Measurements from ENCODE around the gene SLC1A3. TPM values are rescaled to one million over a fixed set of nuclear protein-coding genes. Genes with fewer than 3 reads are reported as not detected.

The SLC1A3 gene
- total and polyA plus RNA-seq, 10 of the 15 experiments (the other 5 are each of a cell fraction or from before 2014, with no cell fraction given), result 0.23 to 4.4 (median 3.3) TPM

GRCh38 chr5:36694351-36694750 is 87.9 kb downstream of the SLC1A3 start:
- no peaks in the 10 kb centered on the region; the same call in 1 of the 2 replicates for H4K20me1 ChIP-seq (ENCODE audit: control insufficient read depth, insufficient read depth)
- intact Hi-C loops (cut with micrococcal nuclease; ENCODE audit: unreplicated experiment) (loop anchor here (5.0 to 10.0 kb wide), 3 partner anchors 160 to 622 kb away; partner anchors contain the start of gene NADK2), in situ Hi-C loops (cut with MboI) (loop anchor here (5.0 to 10.0 kb wide), 3 partner anchors 277 to 520 kb away; partner anchors contain the start of gene NADK2)
- no peak overlapping the region for H3K9ac ChIP-seq (ENCODE audit: control insufficient read depth, insufficient read depth, low read length)
- H3K27me3 ChIP-seq (replicated peaks in 1 of 2; ENCODE audit: control insufficient read depth in 2 of 2, insufficient read depth in 2 of 2, low read length in 1 of 2), result no peaks in the 10 kb centered on the region
- ChIA-PET RAD21 (ENCODE audit: unreplicated experiment) (interaction anchor here (1.7 to 3.0 kb wide), 2 partner anchors 30 to 279 kb away, joined by 6 to 14 read pairs; no protein-coding TSS in a partner anchor), POLR2A (interaction anchor here (1.3 kb wide), 1 partner anchor 18 kb away, joined by 3 read pairs; no protein-coding TSS in a partner anchor), SMC1A (ENCODE audit: uncharacterized antibody, unreplicated experiment) (interaction anchor here (0.7 to 8.2 kb wide), 5 partner anchors 27 to 429 kb away, joined by 3 to 176 read pairs (median 5); no protein-coding TSS in a partner anchor), CTCF (interaction anchor here (0.7 to 8.5 kb wide), 11 partner anchors 13 to 615 kb away, joined by 3 to 202 read pairs (median 5); no protein-coding TSS in a partner anchor)
- H3K36me3 ChIP-seq (ENCODE audit: control insufficient read depth in 2 of 2, insufficient read depth in 2 of 2, low read length in 1 of 2), result no peaks in the 10 kb centered on the region
- H3K27ac ChIP-seq (ENCODE audit: control insufficient read depth, insufficient read depth), result no peak overlapping the region
- H3K79me2 ChIP-seq (ENCODE audit: control insufficient read depth, insufficient read depth, low read length), result no peaks in the 10 kb centered on the region
- ATAC-seq (no peak), DNase-seq (ENCODE audit: low read depth, low spot score) (no peak), FAIRE-seq (no peak)
- WGBS (ENCODE audit: insufficient coverage, insufficient replicate concordance, low lambda C conversion rate, missing lambda C conversion rate), result 69% methylated on average over 5 of the region's 5 CpGs
- H2AFZ ChIP-seq (ENCODE audit: control insufficient read depth, low read depth, low read length), result no peak overlapping the region
- TF ChIP-seq NFYB (IDR thresholded peaks at IDR 0.05; ENCODE audit: insufficient read depth, low read depth, low read length) (no peak), TCF12 (IDR thresholded peaks at IDR 0.05; ENCODE audit: low read depth, low read length) (no peak), TAF1 (IDR thresholded peaks at IDR 0.05; ENCODE audit: borderline replicate concordance, low read depth, low read length) (no peak), ZNF384 (IDR thresholded peaks at IDR 0.05; ENCODE audit: borderline replicate concordance, low read depth, low read length) (no peak), E2F4 (IDR thresholded peaks at IDR 0.05; ENCODE audit: low read depth, low read length) (no peak), EGR1 (IDR thresholded peaks at IDR 0.05; ENCODE audit: borderline replicate concordance in 1 of 2, low read depth in 2 of 2, low read length in 2 of 2) (no peak), EED (IDR thresholded peaks at IDR 0.05; ENCODE audit: low read depth) (no peak), ZSCAN29 (IDR thresholded peaks at IDR 0.05) (no peak)
- H3K4me1 ChIP-seq (ENCODE audit: control insufficient read depth, insufficient read depth, low read length), result peaks cover 9% of the 10 kb centered on the region
- H3K4me3 ChIP-seq, result no peak overlapping the region
- BruUV-seq (replicated peaks), result no TSS peak
- H3K4me2 ChIP-seq (ENCODE audit: control insufficient read depth, insufficient read depth), result no peak overlapping the region
- no peaks in the 10 kb centered on the region for H3K9me3 ChIP-seq (replicated peaks; ENCODE audit: control insufficient read depth, insufficient read depth, low read length)
